ENCODE measurements around the gene ANTXR2.

GRCh38 chr4:80007745-80008149 lies 65.3 kb downstream of the ANTXR2 start:
- no peak for TF ChIP-seq CTCF (IDR thresholded peaks at IDR 0.05)
- no peak for TF ChIP-seq POLR2A (IDR thresholded peaks at IDR 0.05)

Data from vagina (tissue), 2 donors.